OCI-LY7 (cell line): Measurements from ENCODE around the gene LHPP. TPM values are rescaled to one million over a fixed set of nuclear protein-coding genes. Genes with fewer than 3 reads are reported as not detected.

Experiments
- BruUV-seq: library from RNA; stranded (reverse); fragments of 400-500 nt; replicated peaks from 2 replicates; lab custom pipeline; 2021; lab: Mats Ljungman, UMichigan
- CTCF ChIA-PET: fragments of 300-600 bp; sonication (Branson Sonifier 250); formaldehyde crosslinking; loops from one replicate; lab custom pipeline; 2022; ENCODE audit warnings: antibody characterized with exemption; ENCODE audit not compliant: unreplicated experiment; lab: Charles Lee
- POLR2A ChIA-PET: fragments of 300-600 bp; sonication (Branson Sonifier 250); formaldehyde crosslinking; loops from one replicate; lab custom pipeline; 2022; ENCODE audit warnings: antibody characterized with exemption; lab: Charles Lee
- DNase-seq: peaks from one replicate; pipeline ENCODE4 v3.0.0-alpha.2; 2015; ENCODE audit warnings: low spot score
- H2AFZ ChIP-seq: fragments of 200-600 bp; sonication (generic), shearing (Covaris generic); 2 replicates; pipeline ENCODE4 v1.6.1; 2014; ENCODE audit warnings: mild to moderate bottlenecking, antibody characterized with exemption, low read length, moderate library complexity
- H3K27ac ChIP-seq: fragments of 200-600 bp; sonication (generic); 2 replicates; pipeline ENCODE4 v1.5.1; 2014; ENCODE audit warnings: mixed run types, low read depth, mild to moderate bottlenecking, moderate library complexity, low read length, inconsistent platforms; ENCODE audit not compliant: poor library complexity, severe bottlenecking
- H3K36me3 ChIP-seq: fragments of 200-600 bp; sonication (generic); 2 replicates; pipeline ENCODE4 v1.6.1; 2014; ENCODE audit warnings: mild to moderate bottlenecking, antibody characterized with exemption, low read length, moderate library complexity, mixed read lengths; ENCODE audit not compliant: insufficient read depth
- H3K4me1 ChIP-seq: fragments of 200-600 bp; sonication (generic); 2 replicates; pipeline ENCODE4 v1.5.1; 2014; ENCODE audit warnings: mild to moderate bottlenecking, low read length; ENCODE audit not compliant: insufficient read depth, poor library complexity, severe bottlenecking
- H3K4me2 ChIP-seq: fragments of 200-600 bp; sonication (generic); 2 replicates; pipeline ENCODE4 v1.6.1; 2014; ENCODE audit warnings: mild to moderate bottlenecking, low read length
- H3K4me3 ChIP-seq: fragments of 200-600 bp; sonication (generic); 2 replicates; pipeline ENCODE4 v1.5.1; 2014; ENCODE audit warnings: mild to moderate bottlenecking, low read depth, low read length; ENCODE audit not compliant: poor library complexity, severe bottlenecking
- H3K79me2 ChIP-seq: fragments of 200-600 bp; sonication (generic); 2 replicates; pipeline ENCODE4 v1.6.1; 2016; ENCODE audit warnings: low read depth, mild to moderate bottlenecking, low read length, moderate library complexity, mixed read lengths; ENCODE audit not compliant: insufficient read depth
- H3K9me2 ChIP-seq: fragments of 200-600 bp; sonication (generic); 2 replicates; pipeline ENCODE4 v1.6.1; 2016; ENCODE audit warnings: mild to moderate bottlenecking, low read length, mixed read lengths; ENCODE audit not compliant: insufficient read depth
- H3K9me3 ChIP-seq: fragments of 200-600 bp; sonication (generic); 2 replicates; pipeline ENCODE4 v1.6.1; 2014; ENCODE audit warnings: mild to moderate bottlenecking, mixed run types, low read length, mixed read lengths
- H4K20me1 ChIP-seq: fragments of 200-600 bp; sonication (generic); 2 replicates; pipeline ENCODE4 v1.6.1; 2014; ENCODE audit warnings: mild to moderate bottlenecking, antibody characterized with exemption, low read length, moderate library complexity, mixed read lengths; ENCODE audit not compliant: insufficient read depth
- CTCF ChIP-seq: fragments of 200-600 bp; sonication (generic); conservative IDR thresholded peaks from 2 replicates; pipeline ENCODE4 v1.5.1; 2014; ENCODE audit warnings: mild to moderate bottlenecking, antibody characterized with exemption, low read length, moderate library complexity, mixed read lengths
- EZH2phosphoT487 ChIP-seq: fragments of 200-600 bp; sonication (generic); IDR thresholded peaks from 2 replicates; pipeline ENCODE4 v1.6.1; 2018; ENCODE audit warnings: low read depth, borderline replicate concordance, mild to moderate bottlenecking, mixed run types, antibody characterized with exemption, low read length, moderate library complexity, mixed read lengths
- intact Hi-C: fragments of 100-400 bp; cut with micrococcal nuclease; formaldehyde crosslinking; loops from one replicate; pipeline ENCODE4 v1.10.0; 2022; ENCODE audit not compliant: unreplicated experiment
- total RNA-seq, 2 experiments: library from RNA; depleted of rRNA in 1 of 2; stranded (reverse); fragments of >200 nt in 1 of 2; shearing (Covaris generic) in 1 of 2; gene quantifications; 2 replicates each; pipeline ENCODE4 v1.2.3, GENCODE V29; 2014 to 2022

LHPP gene
- total RNA-seq, 2 experiments from 2014 or later = 30.3 to 65.2 TPM

GRCh38 chr10:124643330-124644009 lies 181.8 kb downstream of the LHPP start:
- CTCF ChIA-PET = no interaction called here
- no peak overlapping the region for H3K4me3 ChIP-seq
- no peaks in the 10 kb centered on the region for H3K9me3 ChIP-seq
- no peak for TF ChIP-seq CTCF
- DNase-seq = no peak
- H3K9me2 ChIP-seq = no peaks in the 10 kb centered on the region
- no peak overlapping the region for H2AFZ ChIP-seq
- peaks cover 25% of the 10 kb centered on the region; the same call in 1 of the 2 replicates for H3K79me2 ChIP-seq
- POLR2A ChIA-PET = no interaction called here
- BruUV-seq = no TSS peak
- no peaks in the 10 kb centered on the region for H4K20me1 ChIP-seq
- H3K4me1 ChIP-seq = peaks cover 20% of the 10 kb centered on the region
- intact Hi-C loops = no loop called here
- H3K27ac ChIP-seq = no peak overlapping the region
- H3K4me2 ChIP-seq = no peak overlapping the region
- peaks cover 43% of the 10 kb centered on the region; the same call in 1 of the 2 replicates for H3K36me3 ChIP-seq

- CTCF ChIA-PET = no interaction called here
- H2AFZ ChIP-seq = no peak overlapping the region
- no peak overlapping the region for H3K4me3 ChIP-seq
- POLR2A ChIA-PET = no interaction called here
- BruUV-seq = no TSS peak
- no peaks in the 10 kb centered on the region for H3K9me2 ChIP-seq
- H3K79me2 ChIP-seq = peaks cover 25% of the 10 kb centered on the region; the same call in 1 of the 2 replicates
- no peaks in the 10 kb centered on the region for H4K20me1 ChIP-seq
- H3K4me1 ChIP-seq = peaks cover 28% of the 10 kb centered on the region
- no peak for DNase-seq
- peaks cover 40% of the 10 kb centered on the region; the same call in 1 of the 2 replicates for H3K36me3 ChIP-seq
- no peak overlapping the region for H3K27ac ChIP-seq
- intact Hi-C loops = no loop called here
- no peaks in the 10 kb centered on the region for H3K9me3 ChIP-seq
- no peak overlapping the region for H3K4me2 ChIP-seq
- TF ChIP-seq CTCF = no peak
- no peak for TF ChIP-seq EZH2phosphoT487
These were observed 182.6 kb downstream of the LHPP start for GRCh38 chr10:124644236-124644635.

GRCh38 chr10:124644771-124645415 lies 183.3 kb downstream of the LHPP start:
- CTCF ChIA-PET = no interaction called here
- no peak overlapping the region for H3K27ac ChIP-seq
- no TSS peak for BruUV-seq
- no peak overlapping the region for H3K4me2 ChIP-seq
- intact Hi-C loops = loop anchor here (5.0 kb wide), 1 partner anchor 97 kb away; the partner anchor contains the start of gene FAM53B
- POLR2A ChIA-PET = no interaction called here
- no peak overlapping the region for H2AFZ ChIP-seq
- H3K79me2 ChIP-seq = peaks cover 25% of the 10 kb centered on the region; the same call in 1 of the 2 replicates
- peak; percentile 36 for DNase-seq
- peaks cover 45% of the 10 kb centered on the region; the same call in 1 of the 2 replicates for H3K36me3 ChIP-seq
- H3K4me3 ChIP-seq = no peak overlapping the region
- TF ChIP-seq EZH2phosphoT487 = no peak
- peak; percentile 47 for TF ChIP-seq CTCF
- H3K4me1 ChIP-seq = peaks cover 32% of the 10 kb centered on the region
- H3K9me3 ChIP-seq = no peaks in the 10 kb centered on the region
- H4K20me1 ChIP-seq = no peaks in the 10 kb centered on the region
- H3K9me2 ChIP-seq = no peaks in the 10 kb centered on the region
